Endothelial cell of umbilical vein (primary cell): ENCODE data around the gene FCSK. TPM values are rescaled to one million over a fixed set of nuclear protein-coding genes. Genes with fewer than 3 reads are reported as not detected.

Experiments used
- BruUV-seq: library from RNA; stranded (reverse); fragments of 400-500 nt; replicated peaks from 2 replicates; lab custom pipeline; 2021; lab: Mats Ljungman, UMichigan
- CTCF ChIA-PET: fragments of 300-600, 350-600 bp; sonication (Branson Sonifier 250); formaldehyde crosslinking; loops from one replicate; lab custom pipeline; 2021; ENCODE audit warnings: antibody characterized with exemption, inconsistent platforms; lab: Charles Lee
- POLR2A ChIA-PET: fragments of 300-600, 350-600 bp; sonication (Branson Sonifier 250); formaldehyde crosslinking; loops from one replicate; lab custom pipeline; 2021; ENCODE audit warnings: antibody characterized with exemption, inconsistent platforms; lab: Charles Lee
- DNase-seq: peaks from one replicate; pipeline ENCODE4 v3.0.0-alpha.2; 2011; ENCODE audit warnings: low read depth, low spot score
- FAIRE-seq: peaks from 2 replicates; lab custom pipeline; 2011; peaks lifted over from hg19 to GRCh38; lab: Jason Lieb, UNC
- H2AFZ ChIP-seq: 2 replicates; pipeline ENCODE4 v1.6.0; 2012; ENCODE audit warnings: low read depth, low read length, control low read depth, inconsistent platforms
- H3K27ac ChIP-seq: 2 replicates; pipeline ENCODE4 v1.5.1; 2011; ENCODE audit warnings: low read depth, mild to moderate bottlenecking, control low read depth, low read length, moderate library complexity; ENCODE audit not compliant: insufficient read depth
- H3K27me3 ChIP-seq, 2 experiments: 2 replicates each; pipeline versions ENCODE4 v1.6.0 to v1.6.1; 2011; ENCODE audit warnings: low read length in 2 of 2, mixed read lengths in 1 of 2; ENCODE audit not compliant: control insufficient read depth in 2 of 2, insufficient read depth in 2 of 2
- H3K36me3 ChIP-seq, 2 experiments: 2 replicates in 1 of 2; 3 replicates in 1 of 2; pipeline ENCODE4 v1.5.1; 2011; ENCODE audit warnings: low read length in 2 of 2, mild to moderate bottlenecking in 1 of 2, moderate library complexity in 1 of 2; ENCODE audit not compliant: control insufficient read depth in 2 of 2, insufficient read depth in 2 of 2; ENCODE audit errors: extremely low read depth in 1 of 2
- H3K4me1 ChIP-seq: 3 replicates; pipeline ENCODE4 v1.5.1; 2011; ENCODE audit warnings: mild to moderate bottlenecking, low read length; ENCODE audit not compliant: control insufficient read depth, insufficient read depth; ENCODE audit errors: extremely low read depth
- H3K4me2 ChIP-seq: 2 replicates; pipeline ENCODE4 v1.6.1; 2011; ENCODE audit warnings: low read length, control low read depth, mixed read lengths; ENCODE audit not compliant: insufficient read depth
- H3K4me3 ChIP-seq, 3 experiments: fragments of 200-600 bp in 1 of 3; sonication (generic), shearing (Covaris generic) in 1 of 3; replicated peaks in 1 of 3; 2 replicates each; pipeline ENCODE4 v1.5.1; 2011 to 2016; ENCODE audit warnings: control low read depth in 3 of 3, low read length in 3 of 3, mild to moderate bottlenecking in 2 of 3, inconsistent platforms in 1 of 3, low read depth in 1 of 3, moderate library complexity in 1 of 3; ENCODE audit not compliant: insufficient read depth in 1 of 3
- H3K79me2 ChIP-seq: 2 replicates; pipeline ENCODE4 v1.6.0; 2012; ENCODE audit warnings: low read length, inconsistent platforms; ENCODE audit not compliant: control insufficient read depth, insufficient read depth
- H3K9ac ChIP-seq: replicated peaks from 2 replicates; pipeline ENCODE3; 2011; ENCODE audit warnings: low read length, control low read depth; ENCODE audit not compliant: insufficient read depth; ENCODE audit errors: extremely low read depth
- H3K9me1 ChIP-seq: replicated peaks from 3 replicates; pipeline ENCODE4 v1.6.0; 2011; ENCODE audit warnings: mild to moderate bottlenecking, low read length; ENCODE audit not compliant: control insufficient read depth, insufficient read depth; ENCODE audit errors: extremely low read depth
- H3K9me3 ChIP-seq: replicated peaks from 2 replicates; pipeline ENCODE4 v1.5.1; 2012; ENCODE audit warnings: low read length, inconsistent platforms; ENCODE audit not compliant: control insufficient read depth, insufficient read depth
- H4K20me1 ChIP-seq: replicated peaks from 2 replicates; pipeline ENCODE3; 2011; ENCODE audit warnings: mild to moderate bottlenecking, low read length; ENCODE audit not compliant: control insufficient read depth, insufficient read depth; ENCODE audit errors: extremely low read depth
- EZH2 ChIP-seq: IDR thresholded peaks from 2 replicates; pipeline ENCODE4 v1.6.1; 2012; ENCODE audit warnings: borderline replicate concordance, low read depth, mild to moderate bottlenecking, moderate library complexity, low read length, inconsistent platforms; ENCODE audit not compliant: severe bottlenecking
- FOS ChIP-seq: IDR thresholded peaks from 2 replicates; pipeline ENCODE4 v1.6.1; 2011; ENCODE audit warnings: mild to moderate bottlenecking, low read length, moderate library complexity, borderline replicate concordance; ENCODE audit not compliant: insufficient read depth
- GATA2 ChIP-seq: IDR thresholded peaks from 2 replicates; pipeline ENCODE4 v1.7.0; 2011; ENCODE audit warnings: low read depth, mild to moderate bottlenecking, moderate library complexity, mixed read lengths, low read length; ENCODE audit not compliant: insufficient read length, insufficient read depth
- JUN ChIP-seq: IDR thresholded peaks from 2 replicates; pipeline ENCODE4 v1.6.1; 2011; ENCODE audit warnings: borderline replicate concordance, low read depth; ENCODE audit not compliant: insufficient read length, insufficient read depth
- MAX ChIP-seq: IDR thresholded peaks from 2 replicates; pipeline ENCODE4 v1.6.1; 2011; ENCODE audit not compliant: insufficient read depth, insufficient read length
- MYC ChIP-seq: IDR thresholded peaks from one replicate; pipeline ENCODE4 v1.6.1; 2011; ENCODE audit warnings: mild to moderate bottlenecking, low read depth, low read length
- POLR2A ChIP-seq: IDR thresholded peaks from 2 replicates; pipeline ENCODE4 v1.6.1; 2012; ENCODE audit warnings: low read depth, mild to moderate bottlenecking, control low read depth, low read length
- POLR2AphosphoS5 ChIP-seq: IDR thresholded peaks from 2 replicates; pipeline ENCODE4 v1.6.1; 2012; ENCODE audit warnings: low read depth, mild to moderate bottlenecking, control low read depth, low read length, moderate library complexity; ENCODE audit not compliant: insufficient read depth
- dilution Hi-C: fragments of 300-500 bp; cut with MboI; formaldehyde crosslinking; loops from one replicate; pipeline ENCODE4 v1.15.0; 2019; ENCODE audit warnings: low sequenced_read_pairs; ENCODE audit not compliant: extremely low pct_ligation_motif_present
- intact Hi-C: fragments of 100-400 bp; cut with micrococcal nuclease; formaldehyde crosslinking; loops from one replicate; pipeline ENCODE4 v1.10.0; 2022
- polyA plus RNA-seq, 4 experiments: library from polyadenylated mRNA; depleted of rRNA in 3 of 4; stranded (reverse) in 3 of 4; unstranded in 1 of 4; fragments of >200 nt; gene quantifications; 2 replicates each; pipeline versions ENCODE4 v1.2.1 to v1.2.3, GENCODE V29; 2011 to 2012; ENCODE audit warnings: missing spikeins in 1 of 4
- total RNA-seq: library from RNA; stranded (reverse); gene quantifications from 2 replicates; pipeline ENCODE4 v1.2.3, GENCODE V29; 2021
- TF ChIP-seq, protein P1 (sequence below), 2 donors: IDR thresholded peaks; 1 replicate in 1 of 2; 2 replicates in 1 of 2; pipeline ENCODE4 v1.5.1; 2011; ENCODE audit warnings: low read length in 2 of 2, mild to moderate bottlenecking in 2 of 2, moderate library complexity in 2 of 2, control low read depth in 1 of 2, inconsistent platforms in 1 of 2, low read depth in 1 of 2; ENCODE audit not compliant: insufficient read depth in 1 of 2; ENCODE audit errors: extremely low read depth in 1 of 2

FCSK gene
- total and polyA plus RNA-seq, 2 donors (not counting 3 experiments of a cell fraction or from before 2014, with no cell fraction given), result 12.4 to 18.0 TPM

DNA sequence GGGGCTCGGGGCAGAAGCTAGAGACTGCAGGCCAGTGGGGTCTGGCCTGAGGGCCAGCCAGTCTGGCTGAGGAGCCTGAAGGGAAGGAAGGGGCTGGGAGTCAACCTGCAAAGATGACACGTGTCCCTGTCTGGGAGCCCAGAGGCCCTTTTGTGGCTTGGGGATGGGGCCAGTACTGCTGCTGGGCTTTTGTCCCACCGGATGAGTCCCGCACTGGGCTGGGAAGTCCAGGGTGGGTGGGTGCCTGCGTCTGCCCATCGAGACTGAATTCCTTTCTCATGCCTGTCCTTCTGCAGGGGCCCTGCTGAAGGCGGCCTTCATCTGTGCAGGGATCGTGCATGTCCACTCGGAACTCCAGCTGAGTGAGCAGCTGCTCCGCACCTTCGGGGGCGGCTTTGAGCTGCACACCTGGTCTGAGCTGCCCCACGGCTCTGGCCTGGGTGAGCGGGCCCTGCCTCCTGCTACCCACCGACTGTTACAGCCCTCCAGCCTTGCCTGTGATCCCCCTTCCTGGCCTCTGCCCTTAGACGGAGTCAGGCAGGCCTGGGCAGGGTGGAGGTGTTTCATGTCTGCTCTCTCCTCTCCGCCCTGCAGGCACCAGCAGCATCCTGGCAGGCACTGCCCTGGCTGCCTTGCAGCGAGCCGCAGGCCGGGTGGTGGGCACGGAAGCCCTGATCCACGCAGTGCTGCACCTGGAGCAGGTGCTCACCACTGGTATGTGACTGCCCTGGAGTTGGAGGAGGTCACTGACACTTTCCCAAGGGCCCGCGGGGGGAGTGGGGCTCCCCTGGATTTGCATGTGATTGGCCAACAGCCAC, 20.9 kb downstream of the FCSK start:
- POLR2A ChIA-PET, result no interaction called here
- intact Hi-C loops, result no loop called here

More for the DNA sequence above, 20.9 kb downstream of the FCSK start:
- no peak overlapping the region for H3K9ac ChIP-seq
- no peaks in the 10 kb centered on the region for H4K20me1 ChIP-seq
- H3K4me3 ChIP-seq, result no peak overlapping the region
- no peak for DNase-seq
- H3K36me3 ChIP-seq, result peaks cover 0 to under 1% of the 10 kb centered on the region in 2 experiments
- H3K79me2 ChIP-seq, result no peaks in the 10 kb centered on the region
- no peaks in the 10 kb centered on the region for H3K27me3 ChIP-seq
- H3K27ac ChIP-seq, result no peak overlapping the region
- CTCF ChIA-PET, result interaction anchor here (1.3 to 1.8 kb wide), 2 partner anchors 95 to 105 kb away, joined by 3 to 6 read pairs; no protein-coding TSS in a partner anchor
- no TSS peak for BruUV-seq
- H3K9me3 ChIP-seq, result no peaks in the 10 kb centered on the region
- no peak overlapping the region for H3K4me2 ChIP-seq
- no peaks in the 10 kb centered on the region for H3K9me1 ChIP-seq
- no peak for FAIRE-seq
- H2AFZ ChIP-seq, result no peak overlapping the region
- no peak for TF ChIP-seq GATA2
- no peak for TF ChIP-seq JUN
- TF ChIP-seq FOS, result no peak
- no peak for TF ChIP-seq MYC
- TF ChIP-seq MAX, result no peak
- no peak for TF ChIP-seq POLR2A
- TF ChIP-seq POLR2AphosphoS5, result no peak
- TF ChIP-seq EZH2, result no peak
- TF ChIP-seq, protein P1, sequence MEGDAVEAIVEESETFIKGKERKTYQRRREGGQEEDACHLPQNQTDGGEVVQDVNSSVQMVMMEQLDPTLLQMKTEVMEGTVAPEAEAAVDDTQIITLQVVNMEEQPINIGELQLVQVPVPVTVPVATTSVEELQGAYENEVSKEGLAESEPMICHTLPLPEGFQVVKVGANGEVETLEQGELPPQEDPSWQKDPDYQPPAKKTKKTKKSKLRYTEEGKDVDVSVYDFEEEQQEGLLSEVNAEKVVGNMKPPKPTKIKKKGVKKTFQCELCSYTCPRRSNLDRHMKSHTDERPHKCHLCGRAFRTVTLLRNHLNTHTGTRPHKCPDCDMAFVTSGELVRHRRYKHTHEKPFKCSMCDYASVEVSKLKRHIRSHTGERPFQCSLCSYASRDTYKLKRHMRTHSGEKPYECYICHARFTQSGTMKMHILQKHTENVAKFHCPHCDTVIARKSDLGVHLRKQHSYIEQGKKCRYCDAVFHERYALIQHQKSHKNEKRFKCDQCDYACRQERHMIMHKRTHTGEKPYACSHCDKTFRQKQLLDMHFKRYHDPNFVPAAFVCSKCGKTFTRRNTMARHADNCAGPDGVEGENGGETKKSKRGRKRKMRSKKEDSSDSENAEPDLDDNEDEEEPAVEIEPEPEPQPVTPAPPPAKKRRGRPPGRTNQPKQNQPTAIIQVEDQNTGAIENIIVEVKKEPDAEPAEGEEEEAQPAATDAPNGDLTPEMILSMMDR (IDR thresholded peaks at IDR 0.05; ENCODE audit: extremely low read depth in 1 of 2, insufficient read depth in 1 of 2, low read depth in 1 of 2, low read length in 2 of 2), result no peak
- dilution Hi-C loops, result no loop called here
- H3K4me1 ChIP-seq, result peaks cover 23% of the 10 kb centered on the region
